Measurements from ENCODE around the gene PHACTR4. TPM values are rescaled to one million over a fixed set of nuclear protein-coding genes. Genes with fewer than 3 reads are reported as not detected.
"Not testable (repeated sequence)": the region's sequence is repeated elsewhere in the genome, so short reads cannot be mapped to it uniquely, and the experiment has no call there.

The PHACTR4 gene
- total RNA-seq, 1 donor from 2014 or later: 36.5 TPM

GRCh38 chr1:28510970-28511440 is 141.5 kb downstream of the PHACTR4 start:
- intact Hi-C loops (cut with DNase I): no loop called here
- no peak for ATAC-seq
- no peak for DNase-seq (ENCODE audit: low spot score)

GRCh38 chr1:28512058-28512611 is 142.6 kb downstream of the PHACTR4 start:
- no peak for ATAC-seq
- DNase-seq (ENCODE audit: low spot score): no peak
- intact Hi-C loops (cut with DNase I): no loop called here

GRCh38 chr1:28514445-28514933 is 144.9 kb downstream of the PHACTR4 start:
- intact Hi-C loops (cut with DNase I); DNase-seq (ENCODE audit: low spot score); ATAC-seq: not testable (repeated sequence)

GRCh38 chr1:28516518-28516956 is 147.0 kb downstream of the PHACTR4 start:
- intact Hi-C loops (cut with DNase I): loop anchor here (5.0 kb wide), 1 partner anchor 86 kb away; no protein-coding TSS in a partner anchor
- ATAC-seq (no peak), DNase-seq (ENCODE audit: low spot score) (no peak)

GRCh38 chr1:28517649-28517999 is 148.1 kb downstream of the PHACTR4 start:
- no peak for DNase-seq (ENCODE audit: low spot score)
- intact Hi-C loops (cut with DNase I): loop anchor here (5.0 kb wide), 1 partner anchor 85 kb away; no protein-coding TSS in a partner anchor
- peak; percentile 42 for ATAC-seq

- peak; percentile 94 for DNase-seq (ENCODE audit: low spot score)
- peak; percentile 94 for ATAC-seq
- intact Hi-C loops (cut with DNase I): loop anchor here (5.0 kb wide), 1 partner anchor 84 kb away; no protein-coding TSS in a partner anchor
Observed at GRCh38 chr1:28518000-28518744, 148.6 kb downstream of the PHACTR4 start.

GRCh38 chr1:28518745-28519341 is 149.3 kb downstream of the PHACTR4 start:
- intact Hi-C loops (cut with DNase I): loop anchor here (5.0 kb wide), 1 partner anchor 83 kb away; no protein-coding TSS in a partner anchor
- DNase-seq (ENCODE audit: low spot score) (no peak), ATAC-seq (no peak)

- intact Hi-C loops (cut with DNase I): loop anchor here (5.0 kb wide), 1 partner anchor 82 kb away; no protein-coding TSS in a partner anchor
- DNase-seq (ENCODE audit: low spot score) (no peak), ATAC-seq (no peak)
Observed at GRCh38 chr1:28519946-28520725, 150.6 kb downstream of the PHACTR4 start.

- ATAC-seq; intact Hi-C loops (cut with DNase I); DNase-seq (ENCODE audit: low spot score): not testable (repeated sequence)
Observed at GRCh38 chr1:28520796-28521195, 151.3 kb downstream of the PHACTR4 start.

GRCh38 chr1:28521502-28522164 is 152.1 kb downstream of the PHACTR4 start:
- intact Hi-C loops (cut with DNase I): no loop called here
- DNase-seq (ENCODE audit: low spot score) (no peak), ATAC-seq (no peak)

GRCh38 chr1:28522537-28522936 is 153.0 kb downstream of the PHACTR4 start:
- DNase-seq (ENCODE audit: low spot score); intact Hi-C loops (cut with DNase I); ATAC-seq: not testable (repeated sequence)

- intact Hi-C loops (cut with DNase I); DNase-seq (ENCODE audit: low spot score): not testable (repeated sequence)
Observed at GRCh38 chr1:28525002-28525642, 155.6 kb downstream of the PHACTR4 start.

GRCh38 chr1:28526886-28527285 is 157.3 kb downstream of the PHACTR4 start:
- intact Hi-C loops (cut with DNase I): no loop called here
- DNase-seq (ENCODE audit: low spot score) (no peak), ATAC-seq (no peak)

More at GRCh38 chr1:28525002-28525642, 155.6 kb downstream of the PHACTR4 start:
- ATAC-seq: not testable (repeated sequence)

- no peak for ATAC-seq
- DNase-seq (ENCODE audit: low spot score): no peak
- intact Hi-C loops (cut with DNase I): no loop called here
Observed at GRCh38 chr1:28530456-28530855, 160.9 kb downstream of the PHACTR4 start.

GRCh38 chr1:28534671-28535070 is 165.1 kb downstream of the PHACTR4 start:
- ATAC-seq: no peak
- DNase-seq (ENCODE audit: low spot score): no peak
- intact Hi-C loops (cut with DNase I): no loop called here

GRCh38 chr1:28535180-28535579 is 165.6 kb downstream of the PHACTR4 start:
- DNase-seq (ENCODE audit: low spot score) (no peak), ATAC-seq (no peak)
- intact Hi-C loops (cut with DNase I): no loop called here

- intact Hi-C loops (cut with DNase I): no loop called here
- ATAC-seq (no peak), DNase-seq (ENCODE audit: low spot score) (no peak)
Observed at GRCh38 chr1:28537457-28538199, 168.1 kb downstream of the PHACTR4 start.

All from sciatic nerve (tissue), 2 donors.